Panc1 (cell line): ENCODE measurements around the gene MED28. TPM values are rescaled to one million over a fixed set of nuclear protein-coding genes. Genes with fewer than 3 reads are reported as not detected.

Experiments
- ATAC-seq: fragments of 200-7000 bp; cut with Tn5 transposase; 2 replicates; pipeline ENCODE4 v1.9.1; 2020; ENCODE audit warnings: mild to moderate bottlenecking, moderate library complexity
- BruUV-seq: library from RNA; stranded (reverse); fragments of 400-500 nt; replicated peaks from 2 replicates; lab custom pipeline; 2021; lab: Mats Ljungman, UMichigan
- CTCF ChIA-PET: fragments of 300-600 bp; sonication (Branson Sonifier 250); formaldehyde crosslinking; loops from one replicate; lab custom pipeline; 2022; ENCODE audit warnings: antibody characterized with exemption; lab: Charles Lee
- POLR2A ChIA-PET: fragments of 300-600 bp; sonication (Branson Sonifier 250); formaldehyde crosslinking; loops from one replicate; lab custom pipeline; 2022; ENCODE audit warnings: antibody characterized with exemption; lab: Charles Lee
- DNase-seq: peaks from one replicate; pipeline ENCODE4 v3.0.0-alpha.2; 2010; ENCODE audit warnings: low read depth, low spot score
- H3K27ac ChIP-seq: 2 replicates; pipeline ENCODE4 v1.5.1; 2011; ENCODE audit warnings: mild to moderate bottlenecking, low read length, inconsistent platforms
- H3K27me3 ChIP-seq: fragments of 200-500 bp; sonication (Bioruptor generic); 2 replicates; pipeline ENCODE4 v1.6.0; 2014; ENCODE audit warnings: low read length, inconsistent platforms; ENCODE audit not compliant: control insufficient read depth, insufficient read depth
- H3K36me3 ChIP-seq: fragments of 200-500 bp; sonication (Bioruptor generic); 2 replicates; pipeline ENCODE4 v1.5.1; 2014; ENCODE audit warnings: inconsistent platforms, mild to moderate bottlenecking, low read length, moderate library complexity; ENCODE audit not compliant: control insufficient read depth, insufficient read depth
- H3K4me1 ChIP-seq: 2 replicates; pipeline ENCODE4 v1.5.1; 2011; ENCODE audit warnings: inconsistent platforms, mild to moderate bottlenecking, low read length, moderate library complexity; ENCODE audit not compliant: control insufficient read depth, insufficient read depth
- H3K4me3 ChIP-seq, 2 experiments: 2 replicates each; pipeline ENCODE4 v1.5.1; 2011 to 2012; ENCODE audit warnings: low read depth in 2 of 2, low read length in 2 of 2, mild to moderate bottlenecking in 2 of 2, inconsistent platforms in 1 of 2, moderate library complexity in 1 of 2
- H3K9me3 ChIP-seq: fragments of 200-500 bp; sonication (Bioruptor generic); 2 replicates; pipeline ENCODE4 v1.5.1; 2014; ENCODE audit warnings: low read depth, mild to moderate bottlenecking, inconsistent platforms, low read length, moderate library complexity; ENCODE audit not compliant: control insufficient read depth, insufficient read depth
- CTCF ChIP-seq: fragments of 450-650 bp; IDR thresholded peaks from 2 replicates; pipeline ENCODE4 v1.5.1; 2017; ENCODE audit warnings: mild to moderate bottlenecking
- POLR2AphosphoS5 ChIP-seq: IDR thresholded peaks from 2 replicates; pipeline ENCODE4 v1.6.1; 2012; ENCODE audit warnings: mild to moderate bottlenecking, low read depth, low read length, moderate library complexity
- REST ChIP-seq, 2 experiments: IDR thresholded peaks; 2 replicates each; pipeline ENCODE4 v1.6.1; 2011 to 2012; ENCODE audit warnings: low read depth in 2 of 2, control low read depth in 1 of 2, low read length in 1 of 2, mild to moderate bottlenecking in 1 of 2, moderate library complexity in 1 of 2; ENCODE audit not compliant: insufficient read depth in 1 of 2
- SIN3A ChIP-seq: IDR thresholded peaks from 2 replicates; pipeline ENCODE4 v1.6.1; 2012; ENCODE audit warnings: low read depth, mild to moderate bottlenecking, low read length, moderate library complexity, borderline replicate concordance; ENCODE audit not compliant: insufficient read depth
- TCF7L2 ChIP-seq: IDR thresholded peaks from 2 replicates; pipeline ENCODE4 v1.6.1; 2011; ENCODE audit warnings: mild to moderate bottlenecking, low read depth, low read length, inconsistent platforms
- in situ Hi-C: cut with HindIII; loops from 2 replicates; pipeline ENCODE4 v1.10.0; 2016; ENCODE audit warnings: low sequenced_read_pairs, low pct_unique_long_range_greater_than_20kb
- intact Hi-C: fragments of 100-400 bp; cut with micrococcal nuclease; formaldehyde crosslinking; loops from one replicate; pipeline ENCODE4 v1.10.0; 2022; ENCODE audit not compliant: unreplicated experiment
- total RNA-seq: library from RNA; stranded (reverse); gene quantifications from one replicate; pipeline ENCODE4 v1.2.1, GENCODE V29; 2021; ENCODE audit not compliant: unreplicated experiment

Gene MED28
- total RNA-seq, 1 experiment from 2014 or later: 32.1 TPM

GRCh38 chr4:17576932-17577664, 37.3 kb upstream of the MED28 start, which contains the start of gene LAP3:
TSS of gene LAP3 (plus strand) at chr4:17577198. CDS start at chr4:17577466, 268 bp downstream.
- BruUV-seq: no TSS peak

GRCh38 chr4:17577665-17578481, 36.6 kb upstream of the MED28 start:
- CTCF ChIA-PET: no interaction called here
- no TSS peak for BruUV-seq
- H3K4me1 ChIP-seq: peaks cover 5% of the 10 kb centered on the region
- DNase-seq: no peak
- intact Hi-C loops: no loop called here
- TF ChIP-seq TCF7L2 (no peak), REST (IDR thresholded peaks at IDR 0.05; ENCODE audit: insufficient read depth in 1 of 2, low read depth in 2 of 2, low read length in 1 of 2) (no peak), SIN3A (no peak), POLR2AphosphoS5 (no peak), CTCF (no peak)
- POLR2A ChIA-PET: no interaction called here
- H3K27me3 ChIP-seq: no peaks in the 10 kb centered on the region
- peaks cover 8% of the 10 kb centered on the region for H3K36me3 ChIP-seq
- peak overlapping the region; percentile 78 to 81 for H3K4me3 ChIP-seq
- peak; percentile 25 for ATAC-seq
- peak overlapping the region; percentile 87 for H3K27ac ChIP-seq
- in situ Hi-C loops: no loop called here
- H3K9me3 ChIP-seq: no peaks in the 10 kb centered on the region

More at GRCh38 chr4:17576932-17577664, 37.3 kb upstream of the MED28 start, which contains the start of gene LAP3:
- TF ChIP-seq SIN3A: peak; percentile 67; the same call in 1 of the 2 replicates
- no peak for TF ChIP-seq TCF7L2
- Histone ChIP-seq H3K36me3 (peaks cover under 1% of the 10 kb centered on the region), H3K4me3 (peak within 1 kb of the TSS; percentile 78 to 81), H3K9me3 (no peaks in the 10 kb centered on the region), H3K27me3 (no peaks in the 10 kb centered on the region), H3K27ac (peak within 1 kb of the TSS; percentile 87), H3K4me1 (peaks cover 5% of the 10 kb centered on the region)
- POLR2A ChIA-PET: interaction anchor here (0.6 kb wide), 1 partner anchor 12 kb away, joined by 3 read pairs; no protein-coding TSS in a partner anchor
- in situ Hi-C loops: no loop called here
- DNase-seq: peak; percentile 69
- ATAC-seq: peak; percentile 98
- intact Hi-C loops: no loop called here
- CTCF ChIA-PET: no interaction called here
